Activated CD8-positive, alpha-beta memory T cell treated with anti-CD3 and anti-CD28 coated beads for 1 hour (primary cell): ENCODE data around the gene STOM.

Source experiments
- DNase-seq, 2 donors: peaks; one replicate each; pipeline ENCODE4 v3.0.0-alpha.2; 2020; ENCODE audit warnings: low read depth in 1 of 2; ENCODE audit errors: extremely low read depth in 1 of 2

Gene STOM

DNA sequence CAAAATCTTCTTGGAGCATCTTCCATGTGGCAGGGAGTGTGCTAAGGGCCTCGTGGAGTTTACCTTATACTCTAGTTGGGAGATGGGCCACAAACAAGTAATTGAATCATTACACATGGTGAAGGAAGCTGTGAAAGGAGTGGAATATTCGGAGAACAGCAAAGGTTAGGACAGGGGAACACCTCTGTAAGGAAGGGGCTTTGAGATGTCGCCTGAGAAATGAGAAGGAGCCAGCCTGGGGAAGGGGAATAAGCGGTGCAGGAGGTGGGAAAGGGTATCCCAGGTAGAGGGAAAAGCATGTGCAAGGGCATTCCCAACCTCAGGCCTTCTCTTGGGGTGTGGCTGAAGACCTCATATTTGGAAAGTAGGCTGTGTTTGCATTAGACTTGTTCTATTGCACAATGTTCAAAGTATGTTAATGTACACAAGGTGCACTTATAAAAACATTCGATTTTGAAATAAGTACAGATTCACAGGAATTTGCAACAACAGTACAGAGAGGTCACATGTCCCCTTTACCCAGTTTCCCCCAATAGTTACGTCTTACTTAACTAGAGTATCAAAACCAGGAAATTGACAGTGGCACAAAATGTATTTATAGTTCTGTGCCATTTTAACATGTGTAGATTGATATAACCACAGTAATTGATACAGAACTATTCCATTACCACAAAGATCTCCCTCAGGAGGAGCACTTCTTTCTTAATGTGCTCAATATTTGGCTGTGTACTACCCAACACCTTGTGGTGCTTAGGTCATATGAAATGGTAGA lies 2.4 kb upstream of the STOM start:
- no peak for DNase-seq

DNA sequence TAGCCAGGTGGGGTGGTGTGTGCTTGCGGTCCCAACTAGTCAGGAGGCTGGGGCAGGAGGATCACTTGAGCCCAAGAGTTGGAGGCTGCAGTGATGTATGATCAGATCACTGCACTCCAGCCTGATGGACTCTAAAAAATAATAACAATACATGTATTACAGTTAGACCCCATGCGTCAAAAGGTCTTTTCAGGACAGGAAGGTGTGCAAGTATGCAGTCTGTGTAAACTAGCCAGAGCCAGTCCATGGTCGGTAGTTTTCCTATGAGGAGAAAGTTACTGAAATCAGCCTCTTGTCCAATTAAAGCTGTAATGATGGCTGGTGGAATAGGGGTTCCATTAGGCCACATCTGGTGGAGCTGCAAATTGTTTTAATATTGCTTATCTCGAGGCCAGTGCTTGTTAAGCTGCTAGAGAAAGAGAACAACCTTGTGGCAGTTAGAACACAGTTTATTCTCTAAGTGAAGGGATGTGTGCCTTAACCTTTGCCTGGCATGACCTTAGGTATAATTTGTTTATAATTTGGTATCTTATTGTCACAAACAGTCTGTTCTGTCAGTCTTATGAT lies 1.5 kb upstream of the STOM start:
- no peak for DNase-seq

DNA sequence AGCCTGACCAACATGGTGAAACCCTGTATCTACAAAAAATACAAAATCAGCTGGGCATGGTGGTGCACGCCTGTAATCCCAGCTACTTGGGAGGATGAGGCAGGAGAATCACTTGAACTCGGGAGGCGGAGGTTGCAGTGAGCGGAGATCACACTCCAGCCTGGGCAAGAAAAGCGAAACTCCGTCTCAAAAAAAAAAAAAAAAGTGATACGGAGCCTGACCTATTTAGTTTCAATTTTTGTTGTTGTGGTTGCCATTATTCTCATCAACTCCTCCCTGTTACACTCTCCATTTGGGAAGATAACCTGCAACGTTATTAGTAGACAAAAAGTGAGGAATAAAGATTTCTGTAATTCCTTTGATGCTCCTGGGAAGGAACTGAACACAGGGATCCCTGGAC lies 1.3 kb downstream of the STOM start:
- no peak for DNase-seq

DNA sequence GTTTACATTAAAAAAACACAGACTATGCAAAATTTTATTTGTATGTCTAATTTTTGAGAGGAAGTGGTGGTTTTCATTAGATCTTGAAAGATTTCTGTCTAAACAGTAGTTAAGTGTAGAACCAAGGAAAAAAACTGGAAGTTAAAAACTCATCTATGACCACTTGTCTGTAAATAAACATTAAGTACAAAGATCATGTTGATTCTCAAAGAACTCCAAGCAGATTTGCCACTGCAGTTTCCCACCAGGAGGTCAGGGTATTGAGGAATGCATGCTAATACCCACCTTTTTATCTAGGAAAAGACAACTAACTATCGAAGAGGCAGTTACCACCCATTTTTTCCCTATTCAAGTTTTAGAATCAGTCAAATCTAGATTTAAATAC lies 1.9 kb downstream of the STOM start:
- DNase-seq = no peak

DNA sequence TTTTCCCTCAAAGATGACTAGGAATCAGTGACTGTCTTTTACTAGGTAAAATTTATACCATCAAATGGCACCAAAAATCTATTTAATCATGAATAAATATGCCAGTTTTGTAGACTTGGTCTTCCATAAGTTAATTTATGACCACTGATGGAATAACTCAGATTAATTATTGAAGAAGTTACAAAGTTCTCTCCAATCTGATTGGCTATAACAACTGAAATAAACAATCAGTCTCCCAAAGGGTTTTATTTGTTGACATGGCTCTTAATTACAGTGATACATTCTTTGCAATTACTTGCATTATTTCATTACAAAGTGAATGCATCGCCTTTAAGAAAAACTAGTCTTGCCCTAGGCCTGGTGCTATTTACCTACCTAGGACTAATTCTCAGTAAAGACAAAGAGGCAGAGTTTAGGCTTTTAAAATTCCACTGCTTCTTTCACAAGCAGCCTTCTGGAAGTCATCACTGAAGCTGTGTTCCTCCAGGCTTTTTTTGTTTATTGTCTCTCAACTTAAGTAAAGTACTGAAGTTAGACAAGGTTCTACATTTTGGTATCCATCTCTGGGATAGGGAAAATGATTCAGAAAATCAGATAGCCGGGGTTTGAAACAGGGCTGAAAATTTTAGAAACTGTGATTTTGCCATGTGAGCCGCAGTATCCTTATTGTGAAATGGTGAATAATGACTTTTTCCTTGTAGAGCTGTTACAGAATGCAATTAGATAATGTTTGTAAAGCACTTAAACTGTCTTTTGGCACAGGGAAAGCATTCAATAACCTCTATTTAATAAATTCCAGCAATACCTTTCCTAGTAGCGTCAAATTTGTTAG lies 2.5 kb downstream of the STOM start:
- DNase-seq = no peak

DNA sequence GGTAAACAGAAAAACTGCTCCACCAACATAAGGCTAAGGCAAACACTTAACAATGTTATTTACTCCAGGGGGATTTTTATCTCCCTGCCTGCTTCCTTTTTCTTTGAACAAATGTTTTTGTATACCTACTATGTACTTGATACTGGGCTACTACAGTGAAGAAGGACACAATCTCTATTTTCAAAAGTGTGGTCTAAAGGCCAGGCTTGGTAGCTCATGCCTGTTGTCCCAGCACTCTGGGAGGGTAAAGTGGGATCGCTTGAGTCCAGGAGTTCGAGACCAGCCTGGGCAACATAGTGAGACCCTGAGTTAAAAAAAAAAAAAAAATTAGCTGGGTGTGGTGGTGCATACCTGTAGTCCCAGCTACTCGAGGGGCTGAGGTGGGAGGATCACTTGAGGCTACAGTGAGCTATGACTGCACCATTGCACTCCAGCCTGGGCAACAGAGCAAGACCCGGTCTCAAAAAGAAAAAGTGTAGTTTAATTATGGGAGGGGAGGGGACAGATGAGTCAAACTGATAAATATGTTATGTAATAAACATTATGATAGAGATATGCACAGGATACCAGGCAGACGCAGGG lies 3.3 kb downstream of the STOM start:
- no peak for DNase-seq

DNA sequence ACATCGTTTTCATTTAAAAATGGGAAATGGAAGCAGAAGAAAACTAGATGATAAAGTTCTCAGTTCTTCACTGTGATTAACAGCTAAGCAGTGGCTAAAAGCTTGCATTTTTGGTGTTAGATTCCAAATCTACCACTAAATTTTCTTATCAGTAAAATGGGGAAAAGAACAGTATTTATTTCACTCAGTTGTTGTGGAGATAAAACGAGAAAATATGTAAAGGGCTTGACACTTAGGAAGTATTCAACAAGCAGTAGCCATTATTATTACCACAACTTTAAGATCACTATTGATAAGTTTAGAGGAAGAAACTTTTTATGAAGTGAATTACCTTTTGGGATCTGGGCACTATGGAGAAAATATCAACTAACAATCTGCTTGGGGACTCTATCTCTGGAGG lies 4.5 kb downstream of the STOM start:
- no peak for DNase-seq

DNA sequence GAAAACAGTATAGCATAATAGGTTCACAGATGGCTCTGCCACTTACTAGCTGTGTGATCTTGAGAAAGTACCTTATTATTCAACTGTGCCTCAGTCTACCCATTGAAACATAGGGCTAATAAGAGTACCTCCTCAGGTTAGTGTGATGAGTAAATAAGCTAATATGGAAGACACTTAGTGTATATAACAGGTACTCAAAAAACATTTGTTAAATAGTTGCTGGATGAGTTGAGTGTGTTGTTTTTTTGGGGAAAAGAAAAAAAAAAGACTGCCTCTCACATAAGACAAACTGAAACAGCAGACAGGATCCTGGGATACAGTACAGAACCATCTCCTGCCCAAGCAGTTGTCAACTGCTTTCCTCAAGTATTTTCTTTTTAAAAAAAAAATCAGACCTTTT lies 5.2 kb downstream of the STOM start:
- no peak for DNase-seq

DNA sequence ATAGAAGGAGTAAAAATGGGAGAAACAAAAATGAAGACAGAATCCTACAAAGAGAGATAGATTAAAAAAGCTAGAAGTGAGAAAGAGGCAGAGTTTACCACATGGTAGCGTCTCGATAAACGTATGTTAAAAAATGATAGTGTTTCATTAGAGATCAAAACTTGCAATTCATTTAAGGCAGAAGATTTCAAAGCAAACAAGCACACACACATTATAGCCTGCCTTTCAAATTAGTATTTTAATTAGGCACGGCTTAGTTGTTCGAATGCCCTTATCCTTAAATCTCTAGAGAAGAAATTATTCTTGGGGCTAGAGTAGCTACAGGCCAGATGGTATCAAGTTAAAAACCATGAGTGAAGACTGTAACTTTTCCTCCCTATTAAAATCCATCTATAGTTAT lies 6.0 kb downstream of the STOM start:
- no peak for DNase-seq

DNA sequence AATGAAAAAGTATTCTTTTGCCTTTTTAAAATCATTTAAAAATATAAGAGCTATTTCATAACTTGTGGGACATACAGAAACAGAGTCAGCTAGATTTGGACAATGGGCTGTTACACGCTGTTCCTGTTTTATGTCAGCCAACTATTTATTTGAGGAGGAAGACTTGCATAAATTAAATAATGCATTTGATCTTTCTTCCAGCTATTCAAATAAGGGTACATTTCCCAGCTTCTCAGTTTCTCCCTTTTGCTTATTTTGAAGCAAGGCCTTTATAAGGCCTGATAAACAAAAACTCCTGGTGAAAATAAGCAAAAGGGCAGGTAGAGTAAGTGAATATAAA lies 6.5 kb downstream of the STOM start:
- no peak for DNase-seq

DNA sequence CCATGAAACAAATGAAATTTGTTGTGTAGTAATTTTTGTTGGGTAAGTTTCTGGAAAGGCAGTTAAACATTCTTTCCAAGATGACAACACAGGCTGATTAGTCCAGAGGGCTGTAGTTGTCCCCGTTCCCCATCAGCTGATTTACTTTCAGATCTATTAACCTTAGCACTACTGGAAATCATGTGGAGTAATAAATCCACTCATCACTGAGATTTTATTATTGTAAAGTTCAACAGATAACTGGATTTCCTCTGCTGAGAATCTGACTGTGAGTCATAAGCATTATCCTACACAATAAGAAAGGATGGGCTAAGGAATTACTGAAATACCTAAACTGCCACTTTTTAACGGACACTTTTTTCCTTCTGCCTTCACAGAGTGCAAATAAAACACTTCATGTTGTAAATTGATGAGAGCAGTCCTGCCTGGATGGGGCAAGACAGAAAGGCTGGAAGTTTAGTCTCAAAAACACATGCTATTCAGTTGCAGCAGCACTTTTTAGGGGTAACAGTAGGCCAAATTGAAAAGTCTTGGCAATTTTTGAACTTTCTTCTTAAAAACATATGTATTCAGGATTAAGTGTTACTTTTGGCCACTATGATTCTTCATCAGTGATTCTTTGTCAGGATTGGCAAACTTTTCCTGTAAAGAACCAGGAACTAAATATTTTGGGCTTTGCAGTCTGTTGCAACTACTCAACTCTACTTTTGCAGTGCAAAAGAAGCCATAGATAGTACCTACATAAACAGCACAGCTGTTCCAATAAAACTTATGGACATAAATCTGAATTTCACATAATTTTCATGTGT lies 7.0 kb downstream of the STOM start:
- no peak for DNase-seq

DNA sequence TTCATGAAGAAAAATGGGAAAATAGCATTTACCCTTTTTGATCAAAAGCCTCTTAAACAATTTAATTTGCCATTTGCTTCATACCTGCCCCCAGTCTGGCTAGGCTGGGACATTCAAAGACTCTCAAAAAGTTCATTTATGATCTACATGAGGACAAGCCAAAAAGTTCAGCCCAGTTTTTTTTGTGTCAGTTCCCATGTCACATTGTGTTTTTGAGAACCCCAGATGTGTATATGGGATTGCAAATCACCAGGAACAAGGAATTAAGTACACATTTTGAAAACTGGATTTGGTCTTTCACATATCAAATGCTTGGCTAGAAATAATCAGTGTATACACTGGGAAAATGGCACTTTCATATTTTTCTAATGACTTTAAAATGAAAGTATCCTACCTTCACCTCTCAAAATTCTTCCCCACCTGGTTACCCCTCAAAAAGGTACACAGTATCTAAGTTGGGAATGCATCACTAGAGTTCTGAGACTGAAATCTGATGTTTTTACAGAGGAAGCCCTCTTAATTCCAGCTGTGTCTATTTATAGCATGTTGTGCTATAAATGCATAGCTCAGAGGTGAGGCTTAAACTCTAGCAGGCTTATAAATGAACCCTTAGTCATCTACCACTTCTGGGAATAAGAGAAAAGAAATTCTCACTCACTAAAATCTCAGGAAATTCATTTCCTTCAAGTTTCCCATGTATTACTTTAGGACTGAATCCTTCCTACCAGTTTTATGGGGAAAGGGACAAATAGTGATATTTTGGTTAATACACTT lies 9.3 kb downstream of the STOM start:
- no peak for DNase-seq

DNA sequence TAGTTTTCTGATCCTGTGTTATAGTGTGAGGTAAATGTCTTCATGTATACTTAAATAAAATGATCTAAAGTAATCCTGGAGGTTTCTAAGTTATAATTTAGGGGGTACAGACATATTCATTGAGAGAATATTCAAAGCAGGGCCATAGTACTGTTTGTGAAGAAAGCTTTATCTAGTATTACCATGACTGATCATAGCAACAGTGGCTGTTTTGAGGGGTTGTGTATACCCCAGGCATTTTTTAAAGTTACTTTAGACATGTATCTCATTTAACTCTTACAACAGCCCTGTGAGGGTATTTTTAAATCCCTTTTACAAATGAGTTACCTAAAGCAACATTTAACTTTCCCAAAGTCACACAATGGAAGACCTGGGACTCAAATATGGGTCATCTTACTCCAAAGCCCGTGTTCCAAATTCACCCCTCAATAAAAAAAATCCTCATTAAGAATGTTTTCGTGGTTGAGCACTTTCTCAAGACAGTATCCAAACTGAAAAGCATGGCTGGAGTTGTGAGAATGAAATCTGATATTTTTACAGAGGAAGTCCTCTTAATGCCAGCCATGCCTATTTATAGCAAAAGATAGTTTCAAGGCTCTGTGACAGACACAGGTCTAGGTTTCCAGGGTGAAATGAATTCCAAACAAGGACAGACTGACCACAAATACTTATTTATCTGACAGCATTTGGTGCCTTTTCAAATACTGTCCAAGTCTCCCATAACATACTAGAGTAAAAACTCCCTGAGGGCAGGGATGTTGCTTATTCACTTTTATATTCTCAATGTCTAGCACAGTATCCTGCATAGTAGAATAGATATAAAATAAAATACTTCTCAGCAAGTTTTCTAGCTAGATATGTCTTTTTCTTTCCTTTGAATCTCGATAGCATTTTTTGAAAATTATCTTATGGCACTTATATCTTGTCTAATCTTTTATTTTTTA lies 10.4 kb downstream of the STOM start:
- DNase-seq = no peak

DNA sequence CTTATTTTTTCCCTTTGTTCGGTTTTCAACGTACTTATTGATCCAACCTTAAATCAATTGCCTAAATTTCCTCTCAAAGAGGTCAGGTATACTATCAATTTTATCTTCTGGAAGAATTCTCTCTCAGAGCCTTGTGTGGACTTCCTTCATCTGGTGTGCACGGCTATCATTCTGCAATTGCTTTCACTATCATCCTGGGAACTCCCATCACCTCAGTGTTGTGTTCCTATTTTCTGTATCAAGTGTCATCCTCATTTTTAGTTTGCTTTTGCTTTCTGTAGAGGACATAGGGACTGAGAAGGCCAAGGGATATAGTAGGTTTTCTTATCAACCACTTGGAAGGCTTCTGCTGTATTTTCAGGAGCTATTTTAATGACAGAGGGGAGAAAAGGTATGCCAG lies 11.3 kb downstream of the STOM start:
- no peak for DNase-seq

DNA sequence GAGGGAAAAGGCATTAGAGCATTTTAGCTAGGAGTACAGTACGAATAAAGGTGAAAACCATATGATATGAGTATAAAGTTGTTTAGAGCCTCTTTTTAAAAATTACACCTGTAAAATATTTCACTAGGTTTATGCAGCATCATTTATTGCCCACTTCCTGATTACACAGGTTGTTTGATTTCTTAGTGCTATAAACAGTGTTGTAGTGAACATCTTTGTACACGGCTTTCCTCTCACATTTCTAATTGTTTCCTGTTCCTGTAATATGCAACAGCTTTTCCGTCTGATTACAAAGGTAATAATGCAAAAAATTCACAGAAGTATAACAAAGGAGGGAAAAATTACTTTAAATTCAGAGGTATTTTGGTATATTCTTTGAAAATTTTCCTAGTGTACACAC lies 13.0 kb downstream of the STOM start:
- no peak for DNase-seq

DNA sequence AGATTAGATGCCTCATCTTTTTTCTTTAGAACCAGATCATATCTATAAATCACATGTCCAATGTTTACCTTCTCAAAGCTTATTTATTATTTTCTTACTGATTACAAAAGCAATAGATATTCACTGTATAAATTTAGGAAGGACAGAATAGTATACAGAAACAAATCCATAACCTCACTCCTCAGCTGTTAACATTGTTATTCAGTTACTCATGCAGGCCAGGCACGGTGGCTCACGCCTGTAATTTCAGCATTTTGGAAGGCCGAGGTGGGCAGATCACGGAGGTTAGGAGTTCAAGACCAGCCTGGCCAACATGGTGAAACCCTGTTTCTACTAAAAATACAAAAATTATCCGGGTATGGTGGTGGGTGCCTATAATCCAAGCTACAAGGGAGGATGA lies 15.3 kb downstream of the STOM start:
- DNase-seq = no peak

DNA sequence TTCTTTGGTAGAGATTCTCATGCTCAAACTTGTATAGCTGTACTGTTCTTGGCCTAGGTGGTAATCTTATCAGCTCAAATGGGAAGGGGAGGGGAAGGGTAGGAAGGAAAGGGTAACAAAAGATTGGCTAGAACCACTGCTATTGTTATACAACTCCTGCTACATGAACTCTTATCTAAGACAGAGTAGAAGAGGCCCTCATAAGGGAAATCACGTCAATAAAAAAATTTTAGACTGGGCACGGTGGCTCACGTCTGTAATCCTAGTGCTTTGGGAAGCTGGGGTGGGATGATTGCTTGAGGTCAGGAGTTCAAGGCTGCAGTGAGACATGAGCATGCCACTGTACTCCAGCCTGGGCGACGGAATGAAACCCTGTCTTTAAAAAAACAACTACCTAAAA lies 15.9 kb downstream of the STOM start:
- no peak for DNase-seq

DNA sequence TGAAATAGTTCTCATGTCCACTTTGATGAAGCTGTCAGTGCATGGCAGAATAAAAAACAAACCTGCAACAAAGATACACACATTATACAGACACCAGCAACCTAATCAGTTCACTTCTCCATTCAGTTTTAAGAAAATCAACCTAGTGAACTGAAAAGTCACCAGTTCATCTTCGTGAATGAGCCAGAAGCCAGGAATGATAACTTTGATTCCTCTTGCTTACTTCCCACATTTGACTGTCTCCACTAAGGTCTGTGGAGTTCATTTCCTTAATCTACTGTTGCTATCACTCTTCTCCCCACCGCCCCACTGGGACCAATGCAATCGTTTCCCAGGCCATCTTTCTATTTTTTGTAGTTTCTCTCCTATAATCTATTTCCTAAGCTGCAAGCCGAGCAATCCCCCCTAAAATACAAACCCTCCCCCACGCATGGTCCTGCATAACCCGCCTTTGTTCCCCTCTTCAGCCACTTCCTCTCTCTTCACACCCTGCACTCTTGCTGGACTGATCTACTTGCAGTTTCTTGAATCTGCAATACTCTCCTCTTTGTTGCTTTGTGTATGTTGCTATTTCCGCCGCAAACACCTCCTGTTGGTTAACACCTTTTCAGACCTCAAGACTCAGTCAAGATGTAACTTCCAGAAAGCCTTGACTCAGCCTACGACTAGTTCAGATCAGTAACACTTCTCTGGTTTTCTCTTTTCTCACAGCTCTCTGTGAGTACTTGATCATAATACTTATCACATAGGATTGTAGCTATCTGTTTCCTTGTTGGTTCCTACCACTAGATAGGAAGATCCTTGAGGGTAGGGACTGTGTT lies 16.6 kb downstream of the STOM start:
- peak in 1 of 2 donors; percentile 22 for DNase-seq
